ENCODE data around the gene INSRR. TPM values are rescaled to one million over a fixed set of nuclear protein-coding genes. Genes with fewer than 3 reads are reported as not detected.

Gene INSRR
- total RNA-seq, 1 experiment from 2014 or later, result not detected

DNA sequence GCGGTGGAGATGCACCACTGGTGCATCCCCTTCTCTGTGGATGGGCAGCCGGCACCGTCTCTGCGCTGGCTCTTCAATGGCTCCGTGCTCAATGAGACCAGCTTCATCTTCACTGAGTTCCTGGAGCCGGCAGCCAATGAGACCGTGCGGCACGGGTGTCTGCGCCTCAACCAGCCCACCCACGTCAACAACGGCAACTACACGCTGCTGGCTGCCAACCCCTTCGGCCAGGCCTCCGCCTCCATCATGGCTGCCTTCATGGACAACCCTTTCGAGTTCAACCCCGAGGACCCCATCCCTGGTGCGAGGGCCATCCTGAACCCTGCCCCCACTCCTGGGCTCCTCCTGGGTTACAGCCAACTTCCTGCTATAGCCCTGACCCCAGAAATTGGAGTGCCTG, 14.7 kb upstream of the INSRR start:
- intact Hi-C loops (cut with micrococcal nuclease; ENCODE audit: unreplicated experiment) (no loop called here), in situ Hi-C loops (cut with HindIII; ENCODE audit: low pct_unique_long_range_greater_than_20kb, low sequenced_read_pairs) (no loop called here)
- ChIA-PET POLR2A (no interaction called here), CTCF (no interaction called here)
- TF ChIP-seq TCF7L2 (IDR thresholded peaks at IDR 0.05; ENCODE audit: low read depth, low read length), result no peak
- TF ChIP-seq, protein P1, sequence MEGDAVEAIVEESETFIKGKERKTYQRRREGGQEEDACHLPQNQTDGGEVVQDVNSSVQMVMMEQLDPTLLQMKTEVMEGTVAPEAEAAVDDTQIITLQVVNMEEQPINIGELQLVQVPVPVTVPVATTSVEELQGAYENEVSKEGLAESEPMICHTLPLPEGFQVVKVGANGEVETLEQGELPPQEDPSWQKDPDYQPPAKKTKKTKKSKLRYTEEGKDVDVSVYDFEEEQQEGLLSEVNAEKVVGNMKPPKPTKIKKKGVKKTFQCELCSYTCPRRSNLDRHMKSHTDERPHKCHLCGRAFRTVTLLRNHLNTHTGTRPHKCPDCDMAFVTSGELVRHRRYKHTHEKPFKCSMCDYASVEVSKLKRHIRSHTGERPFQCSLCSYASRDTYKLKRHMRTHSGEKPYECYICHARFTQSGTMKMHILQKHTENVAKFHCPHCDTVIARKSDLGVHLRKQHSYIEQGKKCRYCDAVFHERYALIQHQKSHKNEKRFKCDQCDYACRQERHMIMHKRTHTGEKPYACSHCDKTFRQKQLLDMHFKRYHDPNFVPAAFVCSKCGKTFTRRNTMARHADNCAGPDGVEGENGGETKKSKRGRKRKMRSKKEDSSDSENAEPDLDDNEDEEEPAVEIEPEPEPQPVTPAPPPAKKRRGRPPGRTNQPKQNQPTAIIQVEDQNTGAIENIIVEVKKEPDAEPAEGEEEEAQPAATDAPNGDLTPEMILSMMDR (IDR thresholded peaks at IDR 0.05), result no peak
- no peak for TF ChIP-seq SIN3A (IDR thresholded peaks at IDR 0.05; ENCODE audit: borderline replicate concordance, insufficient read depth, low read depth, low read length)
- TF ChIP-seq POLR2AphosphoS5 (IDR thresholded peaks at IDR 0.05; ENCODE audit: low read depth, low read length), result no peak
- TF ChIP-seq, protein P2, sequence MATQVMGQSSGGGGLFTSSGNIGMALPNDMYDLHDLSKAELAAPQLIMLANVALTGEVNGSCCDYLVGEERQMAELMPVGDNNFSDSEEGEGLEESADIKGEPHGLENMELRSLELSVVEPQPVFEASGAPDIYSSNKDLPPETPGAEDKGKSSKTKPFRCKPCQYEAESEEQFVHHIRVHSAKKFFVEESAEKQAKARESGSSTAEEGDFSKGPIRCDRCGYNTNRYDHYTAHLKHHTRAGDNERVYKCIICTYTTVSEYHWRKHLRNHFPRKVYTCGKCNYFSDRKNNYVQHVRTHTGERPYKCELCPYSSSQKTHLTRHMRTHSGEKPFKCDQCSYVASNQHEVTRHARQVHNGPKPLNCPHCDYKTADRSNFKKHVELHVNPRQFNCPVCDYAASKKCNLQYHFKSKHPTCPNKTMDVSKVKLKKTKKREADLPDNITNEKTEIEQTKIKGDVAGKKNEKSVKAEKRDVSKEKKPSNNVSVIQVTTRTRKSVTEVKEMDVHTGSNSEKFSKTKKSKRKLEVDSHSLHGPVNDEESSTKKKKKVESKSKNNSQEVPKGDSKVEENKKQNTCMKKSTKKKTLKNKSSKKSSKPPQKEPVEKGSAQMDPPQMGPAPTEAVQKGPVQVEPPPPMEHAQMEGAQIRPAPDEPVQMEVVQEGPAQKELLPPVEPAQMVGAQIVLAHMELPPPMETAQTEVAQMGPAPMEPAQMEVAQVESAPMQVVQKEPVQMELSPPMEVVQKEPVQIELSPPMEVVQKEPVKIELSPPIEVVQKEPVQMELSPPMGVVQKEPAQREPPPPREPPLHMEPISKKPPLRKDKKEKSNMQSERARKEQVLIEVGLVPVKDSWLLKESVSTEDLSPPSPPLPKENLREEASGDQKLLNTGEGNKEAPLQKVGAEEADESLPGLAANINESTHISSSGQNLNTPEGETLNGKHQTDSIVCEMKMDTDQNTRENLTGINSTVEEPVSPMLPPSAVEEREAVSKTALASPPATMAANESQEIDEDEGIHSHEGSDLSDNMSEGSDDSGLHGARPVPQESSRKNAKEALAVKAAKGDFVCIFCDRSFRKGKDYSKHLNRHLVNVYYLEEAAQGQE (IDR thresholded peaks at IDR 0.05; ENCODE audit: insufficient read depth in 1 of 2, low read depth in 2 of 2, low read length in 1 of 2), result no peak
- H3K9me3 ChIP-seq (ENCODE audit: control insufficient read depth, insufficient read depth, low read depth, low read length), result no peaks in the 10 kb centered on the region
- peaks cover 4% of the 10 kb centered on the region; the same call in 1 of the 2 replicates for H3K4me1 ChIP-seq (ENCODE audit: control insufficient read depth, insufficient read depth, low read length)
- H3K4me3 ChIP-seq (ENCODE audit: low read depth in 2 of 2, low read length in 2 of 2), result no peak overlapping the region
- DNase-seq (ENCODE audit: low read depth, low spot score) (no peak), ATAC-seq (no peak)
- no TSS peak for BruUV-seq (replicated peaks)
- H3K36me3 ChIP-seq (ENCODE audit: control insufficient read depth, insufficient read depth, low read length), result no peaks in the 10 kb centered on the region
- H3K27ac ChIP-seq (ENCODE audit: low read length), result no peak overlapping the region
- H3K27me3 ChIP-seq (ENCODE audit: control insufficient read depth, insufficient read depth, low read length), result no peaks in the 10 kb centered on the region

DNA sequence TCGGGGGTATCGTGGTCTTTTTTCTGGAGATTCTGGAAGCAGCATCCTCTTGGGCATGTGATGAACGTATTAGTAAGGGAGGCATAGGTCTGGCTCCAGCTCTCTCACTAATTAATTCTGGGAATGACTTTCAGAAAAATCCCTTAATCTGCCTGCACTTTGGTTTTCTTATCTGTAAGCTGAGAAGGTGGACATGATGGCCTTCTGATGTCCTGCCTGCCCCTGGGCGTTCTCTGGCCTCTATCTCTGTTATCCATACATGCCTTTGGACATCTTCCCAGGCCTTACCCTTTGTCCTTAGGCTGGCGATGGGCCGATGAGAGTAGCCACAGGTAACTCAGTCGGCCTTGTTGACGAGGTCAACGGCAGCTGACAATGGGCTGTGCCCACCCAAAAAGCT, 10.5 kb upstream of the INSRR start:
- no TSS peak for BruUV-seq (replicated peaks)
- H3K27me3 ChIP-seq (ENCODE audit: control insufficient read depth, insufficient read depth, low read length), result no peaks in the 10 kb centered on the region
- TF ChIP-seq, protein P2 (IDR thresholded peaks at IDR 0.05; ENCODE audit: insufficient read depth in 1 of 2, low read depth in 2 of 2, low read length in 1 of 2), result no peak
- TF ChIP-seq POLR2AphosphoS5 (IDR thresholded peaks at IDR 0.05; ENCODE audit: low read depth, low read length), result no peak
- H3K4me1 ChIP-seq (ENCODE audit: control insufficient read depth, insufficient read depth, low read length), result peaks cover 4% of the 10 kb centered on the region; the same call in 1 of the 2 replicates
- no peak overlapping the region for H3K27ac ChIP-seq (ENCODE audit: low read length)
- H3K4me3 ChIP-seq (ENCODE audit: low read depth in 2 of 2, low read length in 2 of 2), result no peak overlapping the region
- intact Hi-C loops (cut with micrococcal nuclease; ENCODE audit: unreplicated experiment) (loop anchor here (10.0 kb wide), 1 partner anchor 175 kb away; no protein-coding TSS in a partner anchor), in situ Hi-C loops (cut with HindIII; ENCODE audit: low pct_unique_long_range_greater_than_20kb, low sequenced_read_pairs) (no loop called here)
- no peaks in the 10 kb centered on the region for H3K9me3 ChIP-seq (ENCODE audit: control insufficient read depth, insufficient read depth, low read depth, low read length)
- H3K36me3 ChIP-seq (ENCODE audit: control insufficient read depth, insufficient read depth, low read length), result no peaks in the 10 kb centered on the region
- DNase-seq (ENCODE audit: low read depth, low spot score), result no peak
- ATAC-seq, result no peak
- ChIA-PET CTCF (interaction anchor here (0.8 to 1.0 kb wide), 2 partner anchors 10 to 54 kb away, joined by 5 to 6 read pairs; no protein-coding TSS in a partner anchor), POLR2A (no interaction called here)
